ENCODE measurements around the gene PARD6B. TPM values are rescaled to one million over a fixed set of nuclear protein-coding genes. Genes with fewer than 3 reads are reported as not detected.

Gene PARD6B
- total and polyA plus RNA-seq, 2 of the 13 experiments (the other 11 are each of a cell fraction or from before 2014, with no cell fraction given) = 6.9 to 22.2 TPM

GRCh38 chr20:50731055-50731929 lies at the start of gene PARD6B (continued):
- TF ChIP-seq SRY (CRISPR knock-in tag; IDR thresholded peaks at IDR 0.05) (peak; percentile 96), SRSF9 (IDR thresholded peaks at IDR 0.05; ENCODE audit: borderline replicate concordance, insufficient read depth, low read depth, low read length, poor library complexity, severe bottlenecking) (no peak), HOXA3 (CRISPR knock-in tag; IDR thresholded peaks at IDR 0.05) (peak; percentile 85), MIER3 (CRISPR knock-in tag; IDR thresholded peaks at IDR 0.05; ENCODE audit: borderline replicate concordance) (no peak; the same call in none of the 2 replicates), ZNF10 (CRISPR knock-in tag; IDR thresholded peaks at IDR 0.05; ENCODE audit: borderline replicate concordance, low read depth) (0 out of 2 replicates have a peak, but pooled peaks have one; percentile 53), ZNF572 (CRISPR knock-in tag; IDR thresholded peaks at IDR 0.05) (peak; percentile 13; the same call in 1 of the 2 replicates), ZNF484 (CRISPR knock-in tag; IDR thresholded peaks at IDR 0.05; ENCODE audit: borderline replicate concordance, low read depth) (peak; percentile 65; the same call in 1 of the 2 replicates), ZNF766 (CRISPR knock-in tag; IDR thresholded peaks at IDR 0.05; ENCODE audit: borderline replicate concordance) (no peak), CEBPB (IDR thresholded peaks at IDR 0.05; ENCODE audit: borderline replicate concordance, low read depth, low read length) (peak; percentile 99), PRPF4 (IDR thresholded peaks at IDR 0.05; ENCODE audit: low read depth, low read length, poor library complexity, severe bottlenecking) (no peak), SAFB2 (CRISPR knock-in tag; IDR thresholded peaks at IDR 0.05; ENCODE audit: borderline replicate concordance, low read depth) (peak; percentile 95), ZNF629 (CRISPR knock-in tag; conservative IDR thresholded peaks at IDR 0.05) (peak; percentile 4; the same call in 1 of the 2 replicates), ZNF564 (CRISPR knock-in tag; IDR thresholded peaks at IDR 0.05) (peak; percentile 75; the same call in 1 of the 2 replicates), SRSF1 (optimal IDR thresholded peaks at IDR 0.05; ENCODE audit: low read depth, low read length) (peak; percentile 78), ZC3H4 (CRISPR knock-in tag; IDR thresholded peaks at IDR 0.05; ENCODE audit: borderline replicate concordance) (peak; percentile 83; the same call in 1 of the 2 replicates), MBD4 (IDR thresholded peaks at IDR 0.05; ENCODE audit: borderline replicate concordance, low read length) (no peak), EED (CRISPR knock-in tag; IDR thresholded peaks at IDR 0.05) (0 out of 2 replicates have a peak, but pooled peaks have one; percentile 68), ZNF569 (CRISPR knock-in tag; IDR thresholded peaks at IDR 0.05; ENCODE audit: borderline replicate concordance) (no peak), MAX (IDR thresholded peaks at IDR 0.05) (peak; percentile 77)
- TF ChIP-seq, protein P1, sequence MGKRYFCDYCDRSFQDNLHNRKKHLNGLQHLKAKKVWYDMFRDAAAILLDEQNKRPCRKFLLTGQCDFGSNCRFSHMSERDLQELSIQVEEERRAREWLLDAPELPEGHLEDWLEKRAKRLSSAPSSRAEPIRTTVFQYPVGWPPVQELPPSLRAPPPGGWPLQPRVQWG (CRISPR knock-in tag; IDR thresholded peaks at IDR 0.05; ENCODE audit: borderline replicate concordance, low read depth) = no peak
- TF ChIP-seq, protein P2, sequence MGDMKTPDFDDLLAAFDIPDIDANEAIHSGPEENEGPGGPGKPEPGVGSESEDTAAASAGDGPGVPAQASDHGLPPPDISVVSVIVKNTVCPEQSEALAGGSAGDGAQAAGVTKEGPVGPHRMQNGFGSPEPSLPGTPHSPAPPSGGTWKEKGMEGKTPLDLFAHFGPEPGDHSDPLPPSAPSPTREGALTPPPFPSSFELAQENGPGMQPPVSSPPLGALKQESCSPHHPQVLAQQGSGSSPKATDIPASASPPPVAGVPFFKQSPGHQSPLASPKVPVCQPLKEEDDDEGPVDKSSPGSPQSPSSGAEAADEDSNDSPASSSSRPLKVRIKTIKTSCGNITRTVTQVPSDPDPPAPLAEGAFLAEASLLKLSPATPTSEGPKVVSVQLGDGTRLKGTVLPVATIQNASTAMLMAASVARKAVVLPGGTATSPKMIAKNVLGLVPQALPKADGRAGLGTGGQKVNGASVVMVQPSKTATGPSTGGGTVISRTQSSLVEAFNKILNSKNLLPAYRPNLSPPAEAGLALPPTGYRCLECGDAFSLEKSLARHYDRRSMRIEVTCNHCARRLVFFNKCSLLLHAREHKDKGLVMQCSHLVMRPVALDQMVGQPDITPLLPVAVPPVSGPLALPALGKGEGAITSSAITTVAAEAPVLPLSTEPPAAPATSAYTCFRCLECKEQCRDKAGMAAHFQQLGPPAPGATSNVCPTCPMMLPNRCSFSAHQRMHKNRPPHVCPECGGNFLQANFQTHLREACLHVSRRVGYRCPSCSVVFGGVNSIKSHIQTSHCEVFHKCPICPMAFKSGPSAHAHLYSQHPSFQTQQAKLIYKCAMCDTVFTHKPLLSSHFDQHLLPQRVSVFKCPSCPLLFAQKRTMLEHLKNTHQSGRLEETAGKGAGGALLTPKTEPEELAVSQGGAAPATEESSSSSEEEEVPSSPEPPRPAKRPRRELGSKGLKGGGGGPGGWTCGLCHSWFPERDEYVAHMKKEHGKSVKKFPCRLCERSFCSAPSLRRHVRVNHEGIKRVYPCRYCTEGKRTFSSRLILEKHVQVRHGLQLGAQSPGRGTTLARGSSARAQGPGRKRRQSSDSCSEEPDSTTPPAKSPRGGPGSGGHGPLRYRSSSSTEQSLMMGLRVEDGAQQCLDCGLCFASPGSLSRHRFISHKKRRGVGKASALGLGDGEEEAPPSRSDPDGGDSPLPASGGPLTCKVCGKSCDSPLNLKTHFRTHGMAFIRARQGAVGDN (CRISPR knock-in tag; IDR thresholded peaks at IDR 0.05) = peak; percentile 87
- TF ChIP-seq, protein P3, sequence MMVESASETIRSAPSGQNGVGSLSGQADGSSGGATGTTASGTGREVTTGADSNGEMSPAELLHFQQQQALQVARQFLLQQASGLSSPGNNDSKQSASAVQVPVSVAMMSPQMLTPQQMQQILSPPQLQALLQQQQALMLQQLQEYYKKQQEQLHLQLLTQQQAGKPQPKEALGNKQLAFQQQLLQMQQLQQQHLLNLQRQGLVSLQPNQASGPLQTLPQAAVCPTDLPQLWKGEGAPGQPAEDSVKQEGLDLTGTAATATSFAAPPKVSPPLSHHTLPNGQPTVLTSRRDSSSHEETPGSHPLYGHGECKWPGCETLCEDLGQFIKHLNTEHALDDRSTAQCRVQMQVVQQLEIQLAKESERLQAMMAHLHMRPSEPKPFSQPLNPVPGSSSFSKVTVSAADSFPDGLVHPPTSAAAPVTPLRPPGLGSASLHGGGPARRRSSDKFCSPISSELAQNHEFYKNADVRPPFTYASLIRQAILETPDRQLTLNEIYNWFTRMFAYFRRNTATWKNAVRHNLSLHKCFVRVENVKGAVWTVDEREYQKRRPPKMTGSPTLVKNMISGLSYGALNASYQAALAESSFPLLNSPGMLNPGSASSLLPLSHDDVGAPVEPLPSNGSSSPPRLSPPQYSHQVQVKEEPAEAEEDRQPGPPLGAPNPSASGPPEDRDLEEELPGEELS (CRISPR knock-in tag; IDR thresholded peaks at IDR 0.05) = peak; percentile 15; the same call in 1 of the 2 replicates

All from HepG2 (cell line).